ENCODE measurements around the gene ZNF414. TPM values are rescaled to one million over a fixed set of nuclear protein-coding genes. Genes with fewer than 3 reads are reported as not detected.

The ZNF414 gene
- total and polyA plus RNA-seq, 9 of the 15 experiments (the other 6 are each of a cell fraction or from before 2014, with no cell fraction given) = 0.03 to 27.2 (median 2.2) TPM; not detected in 2

GRCh38 chr19:8513036-8513686 lies 806 bp downstream of the ZNF414 start:
- Histone ChIP-seq H2AFZ (ENCODE audit: low read depth, low read length) (peak overlapping the region; percentile 100), H3K27ac (ENCODE audit: extremely low read depth, low read depth, low read length) (peak overlapping the region; percentile 99), H3K9me1 (ENCODE audit: control insufficient read depth, insufficient read depth, low read length) (no peaks in the 10 kb centered on the region), H3K36me3 (ENCODE audit: control insufficient read depth, insufficient read depth, low read length) (peaks cover 2% of the 10 kb centered on the region; the same call in 1 of the 3 replicates), H3K9ac (ENCODE audit: insufficient read depth in 1 of 2, low read depth in 2 of 2, low read length in 2 of 2) (peak overlapping the region; percentile 97 to 100), H3K4me1 (replicated peaks in 1 of 2; ENCODE audit: control insufficient read depth in 2 of 2, insufficient read depth in 2 of 2, low read length in 2 of 2) (peaks cover 33 to 46% of the 10 kb centered on the region in 2 experiments), H3K27me3 (ENCODE audit: control insufficient read depth in 2 of 2, insufficient read depth in 2 of 2, low read length in 2 of 2) (no peaks in the 10 kb centered on the region), H3K4me2 (ENCODE audit: insufficient read depth, low read length) (peak overlapping the region; percentile 83), H3K9me3 (replicated peaks; ENCODE audit: control insufficient read depth, insufficient read depth, low read depth, low read length) (peaks cover 2% of the 10 kb centered on the region), H3K4me3 (peak overlapping the region; percentile 77), H3K79me2 (ENCODE audit: control insufficient read depth, insufficient read depth, low read length) (peaks cover 7% of the 10 kb centered on the region; the same call in 1 of the 3 replicates), H4K20me1 (replicated peaks; ENCODE audit: control insufficient read depth, insufficient read depth, low read length) (no peaks in the 10 kb centered on the region)
- ATAC-seq = no peak
- in situ Hi-C loops (cut with MboI) = no loop called here
- CTCF ChIA-PET (ENCODE audit: low intra/inter-chr PET ratio) = interaction anchor here (0.5 kb wide), 1 partner anchor 163 kb away, joined by 3 read pairs; no protein-coding TSS in a partner anchor
- no peak for FAIRE-seq
- DNase-seq (ENCODE audit: extremely low read depth in 1 of 4, low spot score in 3 of 4) = no peak
- BruUV-seq (replicated peaks) = no TSS peak
- 56% methylated on average over 16 of the region's 19 CpGs for WGBS (ENCODE audit: insufficient coverage, low coverage, missing lambda C conversion rate)
- POLR2A ChIA-PET = interaction anchor here (0.5 to 4.6 kb wide), 17 partner anchors 9 to 192 kb away, joined by 3 to 32 read pairs (median 3); partner anchors contain the start of genes HNRNPM and RPS28
- intact Hi-C loops (cut with micrococcal nuclease) = loop anchor here (5.0 kb wide), 1 partner anchor 101 kb away; the partner anchor contains the start of gene MARCHF2
- TF ChIP-seq PYGO2 (tag; IDR thresholded peaks at IDR 0.05) = no peak
- no peak for TF ChIP-seq ZNF232 (CRISPR knock-in tag; IDR thresholded peaks at IDR 0.05)
- TF ChIP-seq STAT5B (CRISPR knock-in tag; IDR thresholded peaks at IDR 0.05) = no peak
- TF ChIP-seq SIN3A (IDR thresholded peaks at IDR 0.05; ENCODE audit: borderline replicate concordance in 2 of 2, control insufficient read depth in 1 of 2, low read depth in 2 of 2, low read length in 2 of 2) = 0 out of 4 replicates have a peak, but pooled peaks of 1 of the 2 experiments have one; percentile 36
- TF ChIP-seq ZC3H4 (CRISPR knock-in tag; IDR thresholded peaks at IDR 0.05; ENCODE audit: borderline replicate concordance) = 0 out of 2 replicates have a peak, but pooled peaks have one; percentile 4
- no peak for TF ChIP-seq SRSF3 (IDR thresholded peaks at IDR 0.05; ENCODE audit: insufficient read depth, low read length)
- TF ChIP-seq SIX5 (IDR thresholded peaks at IDR 0.05; ENCODE audit: borderline replicate concordance in 1 of 2, insufficient read depth in 1 of 2, low read depth in 1 of 2, low read length in 2 of 2) = no peak
- TF ChIP-seq SMARCC2 (IDR thresholded peaks at IDR 0.05; ENCODE audit: low read depth) = no peak
- TF ChIP-seq BRD9 (IDR thresholded peaks at IDR 0.05; ENCODE audit: low read depth, partially characterized antibody) = no peak

Data from K562 (cell line).